Suprapubic skin (tissue), 4 donors: Measurements from ENCODE around the gene ZNF423. TPM values are rescaled to one million over a fixed set of nuclear protein-coding genes. Genes with fewer than 3 reads are reported as not detected.

Source experiments
- DNase-seq, 2 donors: peaks; one replicate each; pipeline ENCODE4 v3.0.0-alpha.2; 2019; ENCODE audit warnings: low spot score in 2 of 2
- H3K27ac ChIP-seq: fragments of 200-600 bp; sonication (generic); one replicate; pipeline ENCODE4 v1.5.1; 2019
- H3K27me3 ChIP-seq: fragments of 200-600 bp; sonication (generic); one replicate; pipeline ENCODE4 v1.5.1; 2019
- H3K36me3 ChIP-seq: fragments of 200-600 bp; sonication (generic); one replicate; pipeline ENCODE4 v1.5.1; 2019
- H3K4me1 ChIP-seq: fragments of 200-600 bp; sonication (generic); one replicate; pipeline ENCODE4 v1.5.1; 2019
- H3K4me3 ChIP-seq: fragments of 200-600 bp; sonication (generic); one replicate; pipeline ENCODE4 v1.5.1; 2019; ENCODE audit warnings: mild to moderate bottlenecking
- H3K9me3 ChIP-seq: fragments of 200-600 bp; sonication (generic); one replicate; pipeline ENCODE4 v1.5.1; 2019
- EP300 ChIP-seq: sonication (generic); formaldehyde crosslinking; IDR thresholded peaks from one replicate; pipeline ENCODE4 v1.6.1; 2017; ENCODE audit warnings: antibody characterized with exemption
- POLR2A ChIP-seq, 2 donors: fragments of 450-650 bp; IDR thresholded peaks; one replicate each; pipeline ENCODE4 v1.6.1; 2017; ENCODE audit warnings: antibody characterized with exemption in 2 of 2, mild to moderate bottlenecking in 2 of 2, moderate library complexity in 2 of 2
- POLR2AphosphoS5 ChIP-seq, 3 donors: sonication (generic); formaldehyde crosslinking; IDR thresholded peaks; one replicate each; pipeline ENCODE4 v1.6.1; 2017; ENCODE audit warnings: antibody characterized with exemption in 3 of 3
- WGBS: methylation state at CpG from one replicate; pipeline ENCODE4 v1.1.5; 2018; 5-methylcytosine and 5-hydroxymethylcytosine counted together
- total RNA-seq, 4 donors: library from RNA; depleted of rRNA; stranded (reverse); fragments of >200 nt; gene quantifications; one replicate each; pipeline ENCODE4 v1.1.0, GENCODE V29; 2016
- TF ChIP-seq, protein P1 (sequence below), 2 donors: fragments of 200-600 bp in 1 of 2; fragments of 450-650 bp in 1 of 2; sonication (generic) in 1 of 2; IDR thresholded peaks; one replicate each; pipeline ENCODE4 v1.5.1; 2016 to 2019; ENCODE audit warnings: antibody characterized with exemption in 2 of 2, mild to moderate bottlenecking in 1 of 2, moderate library complexity in 1 of 2

The ZNF423 gene
- total RNA-seq, 4 donors from 2014 or later = 1.3 to 5.3 (median 1.9) TPM

- H3K4me1 ChIP-seq = peaks cover 50% of the 10 kb centered on the region
- no peak for DNase-seq
Observed at GRCh38 chr16:49837688-49838410, 18.1 kb downstream of the ZNF423 start.

GRCh38 chr16:49836668-49837067, 19.2 kb downstream of the ZNF423 start:
- WGBS = 69% methylated on average over 5 of the region's 5 CpGs
- peaks cover 59% of the 10 kb centered on the region for H3K4me1 ChIP-seq

More at GRCh38 chr16:49837688-49838410, 18.1 kb downstream of the ZNF423 start:
- Histone ChIP-seq H3K27me3 (peaks cover 18% of the 10 kb centered on the region), H3K36me3 (no peaks in the 10 kb centered on the region), H3K27ac (peak overlapping the region; percentile 74), H3K4me3 (peak overlapping the region; percentile 37), H3K9me3 (no peaks in the 10 kb centered on the region)
- 74% methylated on average over 17 of the region's 17 CpGs for WGBS
- TF ChIP-seq POLR2AphosphoS5 (IDR thresholded peaks at IDR 0.05) = no peak
- TF ChIP-seq, protein P1, sequence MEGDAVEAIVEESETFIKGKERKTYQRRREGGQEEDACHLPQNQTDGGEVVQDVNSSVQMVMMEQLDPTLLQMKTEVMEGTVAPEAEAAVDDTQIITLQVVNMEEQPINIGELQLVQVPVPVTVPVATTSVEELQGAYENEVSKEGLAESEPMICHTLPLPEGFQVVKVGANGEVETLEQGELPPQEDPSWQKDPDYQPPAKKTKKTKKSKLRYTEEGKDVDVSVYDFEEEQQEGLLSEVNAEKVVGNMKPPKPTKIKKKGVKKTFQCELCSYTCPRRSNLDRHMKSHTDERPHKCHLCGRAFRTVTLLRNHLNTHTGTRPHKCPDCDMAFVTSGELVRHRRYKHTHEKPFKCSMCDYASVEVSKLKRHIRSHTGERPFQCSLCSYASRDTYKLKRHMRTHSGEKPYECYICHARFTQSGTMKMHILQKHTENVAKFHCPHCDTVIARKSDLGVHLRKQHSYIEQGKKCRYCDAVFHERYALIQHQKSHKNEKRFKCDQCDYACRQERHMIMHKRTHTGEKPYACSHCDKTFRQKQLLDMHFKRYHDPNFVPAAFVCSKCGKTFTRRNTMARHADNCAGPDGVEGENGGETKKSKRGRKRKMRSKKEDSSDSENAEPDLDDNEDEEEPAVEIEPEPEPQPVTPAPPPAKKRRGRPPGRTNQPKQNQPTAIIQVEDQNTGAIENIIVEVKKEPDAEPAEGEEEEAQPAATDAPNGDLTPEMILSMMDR (IDR thresholded peaks at IDR 0.05) = no peak
- no peak for TF ChIP-seq POLR2A (IDR thresholded peaks at IDR 0.05)
- TF ChIP-seq EP300 = no peak

GRCh38 chr16:49836218-49836617, 19.7 kb downstream of the ZNF423 start:
- Histone ChIP-seq H3K9me3 (no peaks in the 10 kb centered on the region), H3K27me3 (peaks cover 18% of the 10 kb centered on the region), H3K4me1 (peaks cover 59% of the 10 kb centered on the region), H3K27ac (peak overlapping the region; percentile 78), H3K4me3 (no peak overlapping the region), H3K36me3 (no peaks in the 10 kb centered on the region)
- TF ChIP-seq POLR2A (IDR thresholded peaks at IDR 0.05) = no peak
- TF ChIP-seq EP300 = no peak
- TF ChIP-seq, protein P1 (IDR thresholded peaks at IDR 0.05) = no peak
- TF ChIP-seq POLR2AphosphoS5 (IDR thresholded peaks at IDR 0.05) = no peak
- WGBS = no CpG with 5 or more reads among the region's 2 CpGs
- no peak for DNase-seq

More at GRCh38 chr16:49836668-49837067, 19.2 kb downstream of the ZNF423 start:
- Histone ChIP-seq H3K27me3 (peaks cover 18% of the 10 kb centered on the region), H3K36me3 (no peaks in the 10 kb centered on the region), H3K9me3 (no peaks in the 10 kb centered on the region), H3K27ac (no peak overlapping the region), H3K4me3 (no peak overlapping the region)
- no peak for DNase-seq
- no peak for TF ChIP-seq POLR2A (IDR thresholded peaks at IDR 0.05)
- TF ChIP-seq, protein P1 (IDR thresholded peaks at IDR 0.05) = no peak

- Histone ChIP-seq H3K4me3 (no peak overlapping the region), H3K36me3 (no peaks in the 10 kb centered on the region), H3K4me1 (peaks cover 59% of the 10 kb centered on the region)
Observed at GRCh38 chr16:49835161-49835777, 20.6 kb downstream of the ZNF423 start.

More at GRCh38 chr16:49835161-49835777, 20.6 kb downstream of the ZNF423 start:
- Histone ChIP-seq H3K9me3 (no peaks in the 10 kb centered on the region), H3K27ac (peak overlapping the region; percentile 78), H3K27me3 (peaks cover 18% of the 10 kb centered on the region)
- no peak for DNase-seq
- TF ChIP-seq EP300 (no peak), POLR2AphosphoS5 (IDR thresholded peaks at IDR 0.05) (no peak), POLR2A (IDR thresholded peaks at IDR 0.05) (no peak)
- TF ChIP-seq, protein P1 (IDR thresholded peaks at IDR 0.05) = no peak
- 62% methylated on average over 12 of the region's 13 CpGs for WGBS
